ENCODE results near the gene DDI2.

DDI2 gene

DNA sequence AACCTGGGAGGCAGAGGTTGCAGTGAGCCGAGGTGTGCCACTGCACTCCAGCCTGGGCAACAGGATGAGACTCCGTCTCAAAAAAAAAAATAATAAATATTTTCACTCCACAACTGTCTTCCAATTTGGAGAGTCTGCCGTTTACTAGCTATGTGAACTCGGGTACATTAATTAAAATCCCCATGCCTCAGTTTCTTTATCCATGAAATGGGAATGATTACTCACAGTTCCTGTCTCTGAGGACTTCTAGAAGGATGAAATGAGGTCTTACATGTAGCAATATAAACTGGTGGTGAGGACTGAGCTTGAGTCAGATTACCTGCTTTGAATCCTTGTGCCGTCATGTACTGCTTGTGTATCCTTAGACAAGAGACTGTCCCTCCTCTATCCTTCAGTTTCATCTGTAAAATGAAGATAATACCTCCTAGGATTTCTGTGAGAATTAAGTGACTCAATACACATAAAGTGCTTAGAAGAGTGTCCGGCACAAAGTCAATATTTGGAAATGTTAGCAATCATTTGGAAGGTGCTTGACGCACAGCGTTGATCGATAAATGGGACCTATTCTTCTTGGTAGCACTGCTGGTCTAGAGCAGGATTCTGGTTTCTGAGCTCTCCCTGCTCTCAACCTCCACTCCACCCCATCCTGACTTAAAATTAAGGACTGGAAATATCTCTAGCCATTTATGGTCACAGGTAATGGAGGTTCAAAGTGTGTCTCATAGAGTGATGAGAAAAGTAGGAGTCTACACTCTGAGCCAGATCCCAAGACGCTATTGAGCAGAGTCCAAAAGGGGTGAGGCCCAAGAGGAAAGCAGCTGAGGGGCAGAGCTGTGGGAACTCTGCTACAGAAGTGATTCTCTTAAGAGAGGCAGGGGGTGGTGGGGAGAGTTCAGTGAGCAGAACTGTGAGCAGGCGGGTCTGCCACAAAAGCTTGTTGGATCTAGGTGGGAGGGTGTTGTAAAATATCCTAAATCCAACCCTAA is 11.6 kb upstream of the DDI2 start:
- Histone ChIP-seq H3K9me3 (ENCODE audit: control insufficient read depth in 5 of 5, low read length in 5 of 5) (no peaks in the 10 kb centered on the region), H3K27ac (ENCODE audit: low read depth, low read length) (no peak overlapping the region), H3K36me3 (ENCODE audit: control insufficient read depth in 5 of 5, insufficient read depth in 5 of 5, low read length in 5 of 5) (no peaks in the 10 kb centered on the region), H3K27me3 (ENCODE audit: control insufficient read depth in 5 of 5, insufficient read depth in 4 of 5, low read length in 5 of 5) (no peaks in the 10 kb centered on the region), H3K4me3 (ENCODE audit: low read depth in 1 of 5, low read length in 5 of 5) (no peak overlapping the region), H3K9ac (ENCODE audit: low read length in 5 of 5) (no peak overlapping the region), H3K4me1 (ENCODE audit: control insufficient read depth in 5 of 5, insufficient read depth in 5 of 5, low read length in 5 of 5) (peaks cover 3 to 24% (median 12%) of the 10 kb centered on the region in 5 donors)

DNA sequence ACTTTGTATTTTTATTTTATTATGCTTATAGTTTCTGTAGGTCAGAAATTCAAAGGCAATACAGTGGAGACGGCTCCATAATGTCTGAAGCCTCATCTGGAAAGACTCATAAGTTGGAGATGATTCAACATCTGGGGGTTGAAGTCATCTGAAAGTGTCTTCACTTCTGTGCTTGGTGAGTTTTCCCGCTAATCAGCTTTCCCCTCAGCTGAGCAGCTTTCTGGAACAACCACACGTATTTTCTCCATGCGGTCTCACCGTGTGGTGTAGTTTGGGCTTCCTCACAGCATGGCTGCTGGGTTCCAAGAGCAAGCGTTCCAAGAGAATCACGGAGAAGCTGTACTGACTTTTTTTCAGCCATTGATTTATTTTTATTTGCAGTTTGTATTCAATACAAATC is 7.6 kb upstream of the DDI2 start:
- H3K27me3 ChIP-seq (ENCODE audit: control insufficient read depth in 5 of 5, insufficient read depth in 4 of 5, low read length in 5 of 5), result no peaks in the 10 kb centered on the region
- no peaks in the 10 kb centered on the region for H3K4me1 ChIP-seq (ENCODE audit: control insufficient read depth in 5 of 5, insufficient read depth in 5 of 5, low read length in 5 of 5)
- H3K4me3 ChIP-seq (ENCODE audit: low read depth in 1 of 5, low read length in 5 of 5), result no peak overlapping the region
- H3K9ac ChIP-seq (ENCODE audit: low read length in 5 of 5), result no peak overlapping the region
- H3K9me3 ChIP-seq (ENCODE audit: control insufficient read depth in 5 of 5, low read length in 5 of 5), result no peaks in the 10 kb centered on the region
- no peak overlapping the region for H3K27ac ChIP-seq (ENCODE audit: low read depth, low read length)
- no peaks in the 10 kb centered on the region for H3K36me3 ChIP-seq (ENCODE audit: control insufficient read depth in 5 of 5, insufficient read depth in 5 of 5, low read length in 5 of 5)

DNA sequence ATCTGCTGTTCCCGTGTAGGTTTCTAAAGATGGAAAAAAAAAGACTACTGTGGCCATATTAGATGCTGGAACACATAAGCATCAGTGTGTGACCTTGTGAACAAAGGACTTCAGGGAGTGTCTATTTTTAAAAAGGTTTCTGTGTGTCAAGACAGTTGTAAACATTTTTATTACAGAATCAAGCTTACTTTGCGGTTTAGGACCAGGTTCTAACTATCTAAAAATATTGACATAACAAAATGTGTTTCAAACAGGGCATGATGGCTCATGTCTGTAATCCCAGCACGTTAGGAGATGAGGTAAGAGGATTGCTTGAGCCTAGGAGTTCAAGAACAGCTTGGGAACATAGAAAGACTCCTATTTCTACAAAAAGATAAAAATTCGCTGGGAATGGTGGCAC is 7.1 kb upstream of the DDI2 start:
- H3K27ac ChIP-seq (ENCODE audit: low read depth, low read length), result no peak overlapping the region
- H3K27me3 ChIP-seq (ENCODE audit: control insufficient read depth in 5 of 5, insufficient read depth in 4 of 5, low read length in 5 of 5), result no peaks in the 10 kb centered on the region
- H3K4me1 ChIP-seq (ENCODE audit: control insufficient read depth in 5 of 5, insufficient read depth in 5 of 5, low read length in 5 of 5), result peaks cover 0 to under 1% (median 0%) of the 10 kb centered on the region in 5 donors
- H3K4me3 ChIP-seq (ENCODE audit: low read depth in 1 of 5, low read length in 5 of 5), result no peak overlapping the region
- H3K9me3 ChIP-seq (ENCODE audit: control insufficient read depth in 5 of 5, low read length in 5 of 5), result no peaks in the 10 kb centered on the region
- H3K9ac ChIP-seq (ENCODE audit: low read length in 5 of 5), result no peak overlapping the region
- no peaks in the 10 kb centered on the region for H3K36me3 ChIP-seq (ENCODE audit: control insufficient read depth in 5 of 5, insufficient read depth in 5 of 5, low read length in 5 of 5)

DNA sequence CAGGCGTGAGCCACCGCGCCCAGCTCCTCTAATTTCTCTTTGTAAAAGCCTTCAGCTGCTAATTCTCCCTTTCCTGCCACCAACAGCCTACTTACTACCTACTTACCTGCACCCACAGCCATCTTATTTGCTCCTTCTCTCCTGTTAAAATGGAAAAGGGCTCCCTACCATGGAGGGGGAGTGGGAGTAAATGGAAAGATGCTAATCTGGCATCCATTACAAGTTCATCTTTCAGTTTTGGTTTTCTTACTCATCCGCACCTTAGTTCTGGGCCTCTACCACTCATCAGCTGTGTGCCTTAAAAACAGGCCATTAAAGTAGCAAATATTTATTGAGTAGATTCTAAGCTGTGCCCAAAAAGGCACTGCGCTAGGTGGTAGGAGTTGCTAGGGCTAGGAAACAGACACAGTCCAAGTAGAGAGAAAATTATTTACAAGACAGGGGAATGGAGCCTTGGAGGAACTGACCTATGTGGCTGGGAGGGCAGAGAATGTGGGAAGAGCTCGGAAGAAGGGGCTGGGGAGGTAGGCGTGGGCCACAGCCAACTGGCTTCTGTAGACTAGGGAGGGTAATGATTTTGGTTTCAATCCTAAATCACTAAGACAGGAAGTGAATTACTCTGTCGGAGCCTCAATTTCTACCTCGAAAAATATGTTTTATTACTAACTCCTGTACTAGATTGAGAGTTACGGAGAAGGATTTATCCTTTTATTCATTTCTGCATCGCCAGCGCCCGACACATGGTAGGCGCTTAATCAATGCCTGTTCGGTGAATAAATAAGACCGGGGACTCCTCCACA is 685 bp upstream of the DDI2 start:
- H3K4me1 ChIP-seq (ENCODE audit: control insufficient read depth in 5 of 5, insufficient read depth in 5 of 5, low read length in 5 of 5), result peaks cover 2 to 57% (median 51%) of the 10 kb centered on the region in 5 donors
- H3K4me3 ChIP-seq (ENCODE audit: low read depth in 1 of 5, low read length in 5 of 5), result peak overlapping the region; percentile 54 to 74 (median 70)
- peaks cover 0 to 3% (median 0%) of the 10 kb centered on the region in 5 donors for H3K27me3 ChIP-seq (ENCODE audit: control insufficient read depth in 5 of 5, insufficient read depth in 4 of 5, low read length in 5 of 5)
- no peaks in the 10 kb centered on the region for H3K9me3 ChIP-seq (ENCODE audit: control insufficient read depth in 5 of 5, low read length in 5 of 5)
- H3K27ac ChIP-seq (ENCODE audit: low read depth, low read length), result peak overlapping the region; percentile 99
- no peaks in the 10 kb centered on the region for H3K36me3 ChIP-seq (ENCODE audit: control insufficient read depth in 5 of 5, insufficient read depth in 5 of 5, low read length in 5 of 5)
- peak overlapping the region; percentile 69 to 80 (median 75) for H3K9ac ChIP-seq (ENCODE audit: low read length in 5 of 5)

DNA sequence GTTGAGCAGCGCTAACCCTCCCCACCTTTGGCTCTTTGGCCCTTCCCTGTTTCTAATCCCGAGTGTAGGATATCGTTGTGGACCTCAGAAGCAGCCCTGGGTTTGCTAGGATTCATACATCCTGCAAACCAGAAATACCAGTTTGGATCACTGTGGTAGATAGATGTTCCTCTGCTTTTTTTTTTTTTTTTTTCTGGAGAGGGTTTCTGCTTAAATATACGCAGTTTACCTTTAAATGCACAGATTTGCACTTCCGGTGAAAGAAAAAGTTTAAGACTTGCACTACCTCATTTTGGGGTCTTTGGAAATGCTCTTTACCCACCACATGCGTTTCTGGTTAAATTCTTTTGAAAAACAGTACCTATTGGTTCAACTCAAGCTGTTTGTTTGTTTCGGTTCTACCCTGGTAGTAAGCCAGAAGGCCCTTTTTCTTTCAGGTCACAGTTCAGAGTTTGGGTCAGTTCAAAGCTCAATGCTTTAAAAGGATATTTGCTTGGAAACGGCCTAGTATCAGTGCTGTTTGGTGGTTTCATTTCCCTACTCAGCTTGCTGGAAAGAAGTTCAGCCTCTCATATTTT is 908 bp downstream of the DDI2 start:
- Histone ChIP-seq H3K4me1 (ENCODE audit: control insufficient read depth in 5 of 5, insufficient read depth in 5 of 5, low read length in 5 of 5) (peaks cover 2 to 73% (median 66%) of the 10 kb centered on the region in 5 donors), H3K9ac (ENCODE audit: low read length in 5 of 5) (peak overlapping the region; percentile 80 to 99 (median 97))

DNA sequence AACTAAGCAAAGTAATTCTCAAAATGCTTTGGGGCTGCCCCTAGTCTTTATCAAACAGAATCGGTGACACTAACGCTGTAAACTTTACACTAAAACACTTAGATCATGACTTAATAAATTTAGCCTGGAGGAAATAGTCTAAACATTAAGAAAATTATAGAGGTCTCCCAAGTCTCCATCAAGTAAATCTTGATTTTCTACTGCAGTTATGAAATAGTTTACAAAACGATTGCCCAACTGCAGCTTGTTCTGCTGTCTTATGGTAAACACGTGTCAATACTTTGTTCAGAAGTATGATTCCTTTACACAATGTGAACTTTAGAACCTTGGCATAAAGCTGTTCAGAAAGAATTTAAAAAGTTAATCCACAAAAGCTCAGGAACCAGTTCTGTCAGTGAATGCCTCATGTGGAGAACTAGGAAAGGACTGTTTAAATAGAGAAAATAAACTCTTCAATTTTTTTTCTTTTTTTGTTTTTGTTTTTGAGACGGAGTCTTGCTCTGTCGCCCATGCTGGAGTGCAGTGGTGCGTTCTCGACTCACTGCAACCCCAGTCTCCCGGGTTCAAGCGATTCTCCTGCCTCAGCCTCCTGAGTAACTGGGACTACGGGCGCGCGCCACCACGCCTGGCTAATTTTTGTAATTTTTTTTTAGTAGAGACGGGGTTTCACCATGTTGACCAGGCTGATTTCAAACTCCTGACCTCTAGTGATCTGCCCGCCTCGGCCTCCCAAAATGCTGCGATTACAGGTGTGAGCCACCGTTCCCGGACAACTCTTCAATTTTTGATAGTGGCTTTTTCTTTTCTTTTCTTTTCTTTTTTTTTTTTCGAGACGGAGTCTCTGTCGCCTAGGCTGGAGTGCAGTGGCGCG is 1.6 kb downstream of the DDI2 start:
- H3K27me3 ChIP-seq (ENCODE audit: control insufficient read depth in 5 of 5, insufficient read depth in 4 of 5, low read length in 5 of 5), result peaks cover 0 to 3% (median 0%) of the 10 kb centered on the region in 5 donors
- H3K4me1 ChIP-seq (ENCODE audit: control insufficient read depth in 5 of 5, insufficient read depth in 5 of 5, low read length in 5 of 5), result peaks cover 2 to 76% (median 67%) of the 10 kb centered on the region in 5 donors
- H3K27ac ChIP-seq (ENCODE audit: low read depth, low read length), result peak overlapping the region; percentile 99
- peak overlapping the region; percentile 80 to 99 (median 97) for H3K9ac ChIP-seq (ENCODE audit: low read length in 5 of 5)
- no peaks in the 10 kb centered on the region for H3K9me3 ChIP-seq (ENCODE audit: control insufficient read depth in 5 of 5, low read length in 5 of 5)
- H3K36me3 ChIP-seq (ENCODE audit: control insufficient read depth in 5 of 5, insufficient read depth in 5 of 5, low read length in 5 of 5), result no peaks in the 10 kb centered on the region
- H3K4me3 ChIP-seq (ENCODE audit: low read depth in 1 of 5, low read length in 5 of 5), result peak overlapping the region; percentile 85 to 100 (median 93)

More for the DNA sequence above, 908 bp downstream of the DDI2 start:
- H3K9me3 ChIP-seq (ENCODE audit: control insufficient read depth in 5 of 5, low read length in 5 of 5), result no peaks in the 10 kb centered on the region
- peaks cover 0 to 3% (median 0%) of the 10 kb centered on the region in 5 donors for H3K27me3 ChIP-seq (ENCODE audit: control insufficient read depth in 5 of 5, insufficient read depth in 4 of 5, low read length in 5 of 5)
- H3K36me3 ChIP-seq (ENCODE audit: control insufficient read depth in 5 of 5, insufficient read depth in 5 of 5, low read length in 5 of 5), result no peaks in the 10 kb centered on the region
- H3K4me3 ChIP-seq (ENCODE audit: low read depth in 1 of 5, low read length in 5 of 5), result peak overlapping the region; percentile 85 to 100 (median 93)
- peak overlapping the region; percentile 99 for H3K27ac ChIP-seq (ENCODE audit: low read depth, low read length)

DNA sequence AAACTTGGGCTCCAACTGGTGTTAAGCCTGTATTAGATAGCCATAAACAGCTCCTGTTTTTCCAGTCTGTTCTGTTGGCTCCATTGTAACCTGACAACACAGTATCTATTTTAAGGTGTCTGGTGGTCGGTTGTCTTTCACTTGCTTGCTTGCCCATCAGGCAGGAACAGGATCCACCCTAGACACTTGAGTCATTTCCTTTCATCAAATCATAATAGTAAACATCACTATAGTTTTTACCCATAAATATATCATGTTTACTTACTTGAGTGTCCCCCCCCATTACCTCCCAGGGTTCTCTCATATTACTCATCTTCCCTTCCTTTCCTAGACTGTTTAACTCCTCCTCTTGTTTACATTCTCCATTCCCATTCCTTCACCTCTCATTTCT is 2.9 kb downstream of the DDI2 start:
- peak overlapping the region; percentile 99 for H3K27ac ChIP-seq (ENCODE audit: low read depth, low read length)
- peaks cover 0 to 3% (median 0%) of the 10 kb centered on the region in 5 donors for H3K27me3 ChIP-seq (ENCODE audit: control insufficient read depth in 5 of 5, insufficient read depth in 4 of 5, low read length in 5 of 5)
- peaks cover 2 to 88% (median 76%) of the 10 kb centered on the region in 5 donors for H3K4me1 ChIP-seq (ENCODE audit: control insufficient read depth in 5 of 5, insufficient read depth in 5 of 5, low read length in 5 of 5)
- no peaks in the 10 kb centered on the region for H3K36me3 ChIP-seq (ENCODE audit: control insufficient read depth in 5 of 5, insufficient read depth in 5 of 5, low read length in 5 of 5)
- peak overlapping the region in 1 of 5 donors; percentile 6 for H3K4me3 ChIP-seq (ENCODE audit: low read depth in 1 of 5, low read length in 5 of 5)
- no peaks in the 10 kb centered on the region for H3K9me3 ChIP-seq (ENCODE audit: control insufficient read depth in 5 of 5, low read length in 5 of 5)
- H3K9ac ChIP-seq (ENCODE audit: low read length in 5 of 5), result peak overlapping the region in 3 of 5 donors; percentile 1 to 38 (median 17)

DNA sequence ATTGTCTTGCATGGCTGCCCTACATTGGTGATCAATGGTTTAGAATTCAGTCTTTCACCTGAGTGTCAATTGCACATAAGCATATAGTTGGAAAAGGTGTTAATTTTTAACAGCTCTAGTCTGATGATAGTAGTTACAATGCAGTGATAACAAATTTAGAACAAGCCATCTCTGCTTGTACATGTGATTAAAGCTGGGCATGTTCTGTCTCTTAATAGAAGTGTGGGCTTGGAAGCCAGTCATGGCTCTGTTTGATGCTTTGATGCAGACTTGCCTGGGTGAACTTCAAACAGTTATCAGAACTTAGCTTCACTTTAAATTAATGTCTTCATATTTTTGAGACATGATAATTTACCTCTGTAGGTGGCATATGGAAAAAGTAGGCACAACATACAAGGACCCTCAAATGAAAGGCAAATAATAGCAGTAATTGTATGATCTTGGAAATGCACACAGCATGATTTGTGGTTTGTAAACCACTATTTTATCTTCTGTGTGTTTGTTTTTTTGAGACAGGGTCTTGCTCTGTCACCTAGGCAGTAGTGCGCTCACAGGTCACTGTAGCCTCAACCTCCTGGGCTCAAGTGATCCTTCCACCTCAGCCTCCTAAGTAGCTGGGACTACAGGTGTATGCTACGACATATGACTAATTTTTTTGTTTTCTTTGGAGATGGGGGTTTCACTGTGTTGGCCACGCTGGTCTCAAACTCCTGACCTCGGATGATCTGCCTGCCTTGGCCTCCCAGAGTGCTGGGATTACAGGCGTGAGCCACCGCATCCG is 3.8 kb downstream of the DDI2 start:
- Histone ChIP-seq H3K4me1 (ENCODE audit: control insufficient read depth in 5 of 5, insufficient read depth in 5 of 5, low read length in 5 of 5) (peaks cover 0 to 88% (median 78%) of the 10 kb centered on the region in 5 donors), H3K27ac (ENCODE audit: low read depth, low read length) (peak overlapping the region; percentile 99)

More for the DNA sequence above, 3.8 kb downstream of the DDI2 start:
- Histone ChIP-seq H3K4me3 (ENCODE audit: low read depth in 1 of 5, low read length in 5 of 5) (no peak overlapping the region), H3K27me3 (ENCODE audit: control insufficient read depth in 5 of 5, insufficient read depth in 4 of 5, low read length in 5 of 5) (peaks cover 0 to 3% (median 0%) of the 10 kb centered on the region in 5 donors), H3K9ac (ENCODE audit: low read length in 5 of 5) (peak overlapping the region in 1 of 5 donors; percentile 4), H3K9me3 (ENCODE audit: control insufficient read depth in 5 of 5, low read length in 5 of 5) (no peaks in the 10 kb centered on the region), H3K36me3 (ENCODE audit: control insufficient read depth in 5 of 5, insufficient read depth in 5 of 5, low read length in 5 of 5) (no peaks in the 10 kb centered on the region)

Data from subcutaneous abdominal adipose tissue (tissue), 5 donors.